Activated naive CD4-positive, alpha-beta T cell treated with anti-CD3 and anti-CD28 coated beads, Interleukin-2, amount 50 U/mL, for 24 hours (primary cell): ENCODE measurements around the gene TMOD2.

Source experiments
- H3K27ac Mint-ChIP-seq: one replicate; pipeline ENCODE4 v1.8.0; 2021; ENCODE audit warnings: mild to moderate bottlenecking, mixed read lengths
- H3K27me3 Mint-ChIP-seq: one replicate; pipeline ENCODE4 v1.8.0; 2021; ENCODE audit warnings: mixed read lengths
- H3K36me3 Mint-ChIP-seq: one replicate; pipeline ENCODE4 v1.8.0; 2021; ENCODE audit warnings: mixed read lengths
- H3K4me1 Mint-ChIP-seq: one replicate; pipeline ENCODE4 v1.8.0; 2021; ENCODE audit warnings: mixed read lengths
- H3K4me3 Mint-ChIP-seq: one replicate; pipeline ENCODE4 v1.8.0; 2021; ENCODE audit warnings: mild to moderate bottlenecking, mixed read lengths
- H3K9me3 Mint-ChIP-seq: one replicate; pipeline ENCODE4 v1.8.0; 2021; ENCODE audit warnings: mixed read lengths

The TMOD2 gene

GRCh38 chr15:51750792-51751696, at the start of gene TMOD2:
Gene TMOD2, plus strand, starts transcription at chr15:51751597. Its CDS starts 14,845 bp downstream, at chr15:51766442.
- Mint-ChIP-seq H3K27ac (no peak within 1 kb of the TSS), H3K9me3 (no peaks in the 10 kb centered on the region), H3K27me3 (peaks cover 1% of the 10 kb centered on the region), H3K4me1 (peaks cover 31% of the 10 kb centered on the region), H3K4me3 (peak within 1 kb of the TSS; percentile 83), H3K36me3 (no peaks in the 10 kb centered on the region)

GRCh38 chr15:51702710-51703109, 48.7 kb upstream of the TMOD2 start:
- peaks cover 4% of the 10 kb centered on the region for H3K27me3 Mint-ChIP-seq
- H3K27ac Mint-ChIP-seq = no peak overlapping the region
- no peak overlapping the region for H3K4me3 Mint-ChIP-seq
- no peaks in the 10 kb centered on the region for H3K9me3 Mint-ChIP-seq
- no peaks in the 10 kb centered on the region for H3K4me1 Mint-ChIP-seq
- peaks cover 2% of the 10 kb centered on the region for H3K36me3 Mint-ChIP-seq

- no peaks in the 10 kb centered on the region for H3K4me1 Mint-ChIP-seq
- H3K9me3 Mint-ChIP-seq = no peaks in the 10 kb centered on the region
- no peak overlapping the region for H3K27ac Mint-ChIP-seq
- H3K36me3 Mint-ChIP-seq = peaks cover 2% of the 10 kb centered on the region
- peaks cover 2% of the 10 kb centered on the region for H3K27me3 Mint-ChIP-seq
- H3K4me3 Mint-ChIP-seq = no peak overlapping the region
These were observed 45.1 kb upstream of the TMOD2 start for GRCh38 chr15:51706291-51706690.

- Mint-ChIP-seq H3K27me3 (peaks cover 2% of the 10 kb centered on the region), H3K4me1 (no peaks in the 10 kb centered on the region), H3K27ac (no peak overlapping the region), H3K9me3 (no peaks in the 10 kb centered on the region), H3K36me3 (peaks cover 2% of the 10 kb centered on the region), H3K4me3 (no peak overlapping the region)
These were observed 44.3 kb upstream of the TMOD2 start for GRCh38 chr15:51706926-51707608.

- Mint-ChIP-seq H3K4me1 (no peaks in the 10 kb centered on the region), H3K27ac (no peak overlapping the region), H3K36me3 (peaks cover 2% of the 10 kb centered on the region), H3K27me3 (peaks cover 2% of the 10 kb centered on the region), H3K9me3 (no peaks in the 10 kb centered on the region), H3K4me3 (no peak overlapping the region)
These were observed 43.4 kb upstream of the TMOD2 start for GRCh38 chr15:51708013-51708412.

- no peaks in the 10 kb centered on the region for H3K9me3 Mint-ChIP-seq
- H3K27me3 Mint-ChIP-seq = no peaks in the 10 kb centered on the region
- H3K4me1 Mint-ChIP-seq = no peaks in the 10 kb centered on the region
- H3K36me3 Mint-ChIP-seq = peaks cover 2% of the 10 kb centered on the region
- no peak overlapping the region for H3K27ac Mint-ChIP-seq
- H3K4me3 Mint-ChIP-seq = no peak overlapping the region
These were observed 42.4 kb upstream of the TMOD2 start for GRCh38 chr15:51709031-51709430.

- Mint-ChIP-seq H3K9me3 (no peaks in the 10 kb centered on the region), H3K4me3 (no peak overlapping the region), H3K4me1 (no peaks in the 10 kb centered on the region), H3K27me3 (no peaks in the 10 kb centered on the region), H3K27ac (no peak overlapping the region), H3K36me3 (peaks cover 2% of the 10 kb centered on the region)
These were observed 37.2 kb upstream of the TMOD2 start for GRCh38 chr15:51714162-51714561.

GRCh38 chr15:51714911-51715310, 36.5 kb upstream of the TMOD2 start:
- H3K4me1 Mint-ChIP-seq = no peaks in the 10 kb centered on the region
- H3K27ac Mint-ChIP-seq = no peak overlapping the region
- H3K9me3 Mint-ChIP-seq = no peaks in the 10 kb centered on the region
- H3K27me3 Mint-ChIP-seq = no peaks in the 10 kb centered on the region
- peaks cover 2% of the 10 kb centered on the region for H3K36me3 Mint-ChIP-seq
- no peak overlapping the region for H3K4me3 Mint-ChIP-seq

- H3K36me3 Mint-ChIP-seq = peaks cover 9% of the 10 kb centered on the region
These were observed 33.2 kb upstream of the TMOD2 start for GRCh38 chr15:51718219-51718618.

GRCh38 chr15:51718746-51719145, 32.7 kb upstream of the TMOD2 start:
- no peaks in the 10 kb centered on the region for H3K27me3 Mint-ChIP-seq
- no peaks in the 10 kb centered on the region for H3K9me3 Mint-ChIP-seq
- peaks cover 9% of the 10 kb centered on the region for H3K36me3 Mint-ChIP-seq
- H3K27ac Mint-ChIP-seq = no peak overlapping the region
- H3K4me1 Mint-ChIP-seq = peaks cover 17% of the 10 kb centered on the region
- H3K4me3 Mint-ChIP-seq = no peak overlapping the region

More at GRCh38 chr15:51718219-51718618, 33.2 kb upstream of the TMOD2 start:
- H3K27me3 Mint-ChIP-seq = no peaks in the 10 kb centered on the region
- no peak overlapping the region for H3K4me3 Mint-ChIP-seq
- H3K4me1 Mint-ChIP-seq = peaks cover 17% of the 10 kb centered on the region
- no peak overlapping the region for H3K27ac Mint-ChIP-seq
- H3K9me3 Mint-ChIP-seq = no peaks in the 10 kb centered on the region

- Mint-ChIP-seq H3K9me3 (no peaks in the 10 kb centered on the region), H3K4me3 (no peak overlapping the region), H3K27ac (no peak overlapping the region), H3K27me3 (no peaks in the 10 kb centered on the region), H3K4me1 (peaks cover 33% of the 10 kb centered on the region), H3K36me3 (peaks cover 12% of the 10 kb centered on the region)
These were observed 31.0 kb upstream of the TMOD2 start for GRCh38 chr15:51720201-51720995.

GRCh38 chr15:51721199-51721960, 30.0 kb upstream of the TMOD2 start:
- peaks cover 43% of the 10 kb centered on the region for H3K4me1 Mint-ChIP-seq
- no peak overlapping the region for H3K27ac Mint-ChIP-seq
- peaks cover 12% of the 10 kb centered on the region for H3K36me3 Mint-ChIP-seq
- no peaks in the 10 kb centered on the region for H3K9me3 Mint-ChIP-seq
- no peak overlapping the region for H3K4me3 Mint-ChIP-seq
- no peaks in the 10 kb centered on the region for H3K27me3 Mint-ChIP-seq

- no peak overlapping the region for H3K4me3 Mint-ChIP-seq
- H3K36me3 Mint-ChIP-seq = peaks cover 14% of the 10 kb centered on the region
- peaks cover 69% of the 10 kb centered on the region for H3K4me1 Mint-ChIP-seq
- no peaks in the 10 kb centered on the region for H3K9me3 Mint-ChIP-seq
- no peaks in the 10 kb centered on the region for H3K27me3 Mint-ChIP-seq
- no peak overlapping the region for H3K27ac Mint-ChIP-seq
These were observed 27.2 kb upstream of the TMOD2 start for GRCh38 chr15:51724199-51724598.

GRCh38 chr15:51724673-51725072, 26.7 kb upstream of the TMOD2 start:
- Mint-ChIP-seq H3K9me3 (no peaks in the 10 kb centered on the region), H3K4me1 (peaks cover 71% of the 10 kb centered on the region), H3K4me3 (no peak overlapping the region), H3K27ac (no peak overlapping the region), H3K27me3 (no peaks in the 10 kb centered on the region), H3K36me3 (peaks cover 14% of the 10 kb centered on the region)
